Upper lobe of left lung (tissue), 6 donors: ENCODE results near the gene PRDM8. TPM values are rescaled to one million over a fixed set of nuclear protein-coding genes. Genes with fewer than 3 reads are reported as not detected.

Experiments
- ATAC-seq, 2 donors: fragments of 200-7000 bp; cut with Tn5 transposase; one replicate each; pipeline ENCODE4 v1.9.1; 2022; ENCODE audit warnings: mild to moderate bottlenecking in 2 of 2, moderate library complexity in 2 of 2; ENCODE audit not compliant: low FRiP score in 2 of 2
- DNase-seq, 2 donors: peaks; one replicate each; pipeline ENCODE4 v3.0.0-alpha.2; 2019 to 2020
- H3K27ac ChIP-seq, 4 donors: fragments of 200-600 bp; sonication (generic); one replicate each; pipeline ENCODE4 v1.5.1; 2016 to 2019
- H3K27me3 ChIP-seq, 4 donors: fragments of 200-600 bp; sonication (generic); one replicate each; pipeline ENCODE4 v1.5.1; 2017 to 2019
- H3K36me3 ChIP-seq, 4 donors: fragments of 200-600 bp; sonication (generic); one replicate each; pipeline ENCODE4 v1.5.1; 2016 to 2019
- H3K4me1 ChIP-seq, 4 donors: fragments of 200-600 bp; sonication (generic); one replicate each; pipeline ENCODE4 v1.5.1; 2018 to 2019
- H3K4me3 ChIP-seq, 4 donors: fragments of 200-600 bp; sonication (generic); one replicate each; pipeline ENCODE4 v1.5.1; 2017 to 2019; ENCODE audit warnings: mild to moderate bottlenecking in 2 of 4, moderate library complexity in 1 of 4
- H3K9me3 ChIP-seq, 4 donors: fragments of 200-600 bp; sonication (generic); one replicate each; pipeline ENCODE4 v1.5.1; 2018 to 2019
- CTCF ChIP-seq, 6 experiments: fragments of 450-650 bp in 4 of 6; fragments of 200-600 bp in 2 of 6; sonication (generic) in 2 of 6; IDR thresholded peaks; one replicate each; pipeline ENCODE4 v1.5.1; 2016 to 2019; ENCODE audit warnings: antibody characterized with exemption in 6 of 6
- EP300 ChIP-seq, 4 donors: sonication (generic); formaldehyde crosslinking; IDR thresholded peaks; one replicate each; pipeline ENCODE4 v1.5.1; 2017; ENCODE audit warnings: antibody characterized with exemption in 4 of 4, control low read depth in 2 of 4
- POLR2A ChIP-seq, 4 donors: fragments of 450-650 bp; IDR thresholded peaks; one replicate each; pipeline ENCODE4 v1.5.1; 2016 to 2017; ENCODE audit warnings: antibody characterized with exemption in 4 of 4, mild to moderate bottlenecking in 2 of 4
- POLR2AphosphoS5 ChIP-seq, 2 donors: sonication (generic); formaldehyde crosslinking; IDR thresholded peaks; one replicate each; pipeline ENCODE4 v1.5.1; 2017; ENCODE audit warnings: antibody characterized with exemption in 2 of 2
- WGBS, 2 donors: methylation state at CpG; one replicate each; pipeline ENCODE4 v1.1.5; 2017 to 2018; 5-methylcytosine and 5-hydroxymethylcytosine counted together
- total RNA-seq, 6 donors: library from RNA; depleted of rRNA in 4 of 6; stranded (reverse); fragments of >200 nt in 4 of 6; gene quantifications; one replicate each; pipeline versions ENCODE4 v1.1.0 to v1.2.1, GENCODE V29; 2016 to 2021
- donor health status: DM: no; HTN: no; CAD: no; lungs with moderate emphysema.
- donor health status: DM: no; HTN: yes; CAD: no; lungs with severe emphysema.

The PRDM8 gene
- total RNA-seq, 6 donors from 2014 or later = 0.11 to 3.3 (median 1.9) TPM

DNA sequence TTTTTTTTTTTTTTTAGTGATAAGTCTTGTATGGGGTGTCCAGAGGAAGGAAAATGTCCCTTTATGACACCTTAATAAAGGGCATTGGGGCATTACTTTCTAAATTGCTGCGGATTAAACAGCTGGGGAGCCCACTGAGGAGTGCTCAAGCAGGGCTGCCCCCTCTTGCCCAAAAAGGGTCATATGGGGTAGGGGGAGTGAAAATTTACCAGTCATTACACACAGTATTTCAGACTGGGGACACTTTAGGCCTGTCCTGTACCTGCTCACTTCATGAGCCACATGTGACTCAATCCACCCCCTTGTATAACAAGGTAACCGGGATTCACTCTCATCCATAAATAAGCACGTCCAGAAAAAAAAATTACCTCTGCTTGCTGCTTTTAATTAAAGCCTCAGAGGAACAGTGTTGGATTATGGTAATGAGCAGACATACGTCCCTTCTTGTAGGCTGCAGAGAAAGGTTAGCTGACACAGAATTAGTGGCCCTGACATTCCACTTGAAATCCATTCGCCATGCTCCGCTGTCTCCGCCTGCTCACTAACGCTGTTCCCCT, 1.8 kb downstream of the PRDM8 start:
- DNase-seq (no peak), ATAC-seq (no peak)
- no peak overlapping the region for H3K27ac ChIP-seq
- no peaks in the 10 kb centered on the region for H3K9me3 ChIP-seq
- H3K4me3 ChIP-seq = no peak overlapping the region
- H3K4me1 ChIP-seq = peaks cover 29 to 50% (median 40%) of the 10 kb centered on the region in 4 donors
- TF ChIP-seq POLR2A (IDR thresholded peaks at IDR 0.05) (no peak), EP300 (IDR thresholded peaks at IDR 0.05) (no peak), POLR2AphosphoS5 (IDR thresholded peaks at IDR 0.05) (no peak), CTCF (IDR thresholded peaks at IDR 0.05) (no peak)
- WGBS, 2 donors = 60 to 64% methylated on average over 8 of the region's 8 CpGs
- H3K36me3 ChIP-seq = no peaks in the 10 kb centered on the region
- peaks cover 0 to 44% (median 10%) of the 10 kb centered on the region in 4 donors for H3K27me3 ChIP-seq

DNA sequence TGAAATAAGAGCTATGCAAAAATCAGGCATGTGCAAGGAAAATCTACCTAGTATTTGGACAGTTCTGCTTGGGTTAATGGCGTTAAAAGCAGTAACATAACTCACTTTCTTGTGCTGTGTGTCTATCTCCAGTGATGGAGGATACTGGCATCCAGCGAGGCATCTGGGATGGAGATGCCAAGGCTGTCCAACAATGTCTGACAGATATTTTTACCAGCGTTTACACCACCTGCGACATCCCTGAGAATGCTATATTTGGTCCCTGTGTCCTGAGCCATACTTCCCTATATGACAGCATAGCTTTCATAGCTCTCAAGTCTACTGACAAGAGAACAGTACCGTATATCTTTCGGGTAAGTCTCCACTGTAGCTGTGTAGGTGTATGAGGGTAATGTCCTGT, 2.6 kb downstream of the PRDM8 start:
- DNase-seq (no peak), ATAC-seq (no peak)
- no peaks in the 10 kb centered on the region for H3K36me3 ChIP-seq
- no peaks in the 10 kb centered on the region for H3K9me3 ChIP-seq
- no peak overlapping the region for H3K4me3 ChIP-seq
- TF ChIP-seq EP300 (IDR thresholded peaks at IDR 0.05) = no peak
- TF ChIP-seq CTCF (IDR thresholded peaks at IDR 0.05) = no peak
- TF ChIP-seq POLR2A (IDR thresholded peaks at IDR 0.05) = no peak
- no peak for TF ChIP-seq POLR2AphosphoS5 (IDR thresholded peaks at IDR 0.05)
- H3K4me1 ChIP-seq = peaks cover 29 to 50% (median 40%) of the 10 kb centered on the region in 4 donors
- peaks cover 0 to 44% (median 10%) of the 10 kb centered on the region in 4 donors for H3K27me3 ChIP-seq
- 65 to 71% methylated on average over 6 of the region's 6 CpGs for WGBS, 2 donors
- H3K27ac ChIP-seq = no peak overlapping the region

DNA sequence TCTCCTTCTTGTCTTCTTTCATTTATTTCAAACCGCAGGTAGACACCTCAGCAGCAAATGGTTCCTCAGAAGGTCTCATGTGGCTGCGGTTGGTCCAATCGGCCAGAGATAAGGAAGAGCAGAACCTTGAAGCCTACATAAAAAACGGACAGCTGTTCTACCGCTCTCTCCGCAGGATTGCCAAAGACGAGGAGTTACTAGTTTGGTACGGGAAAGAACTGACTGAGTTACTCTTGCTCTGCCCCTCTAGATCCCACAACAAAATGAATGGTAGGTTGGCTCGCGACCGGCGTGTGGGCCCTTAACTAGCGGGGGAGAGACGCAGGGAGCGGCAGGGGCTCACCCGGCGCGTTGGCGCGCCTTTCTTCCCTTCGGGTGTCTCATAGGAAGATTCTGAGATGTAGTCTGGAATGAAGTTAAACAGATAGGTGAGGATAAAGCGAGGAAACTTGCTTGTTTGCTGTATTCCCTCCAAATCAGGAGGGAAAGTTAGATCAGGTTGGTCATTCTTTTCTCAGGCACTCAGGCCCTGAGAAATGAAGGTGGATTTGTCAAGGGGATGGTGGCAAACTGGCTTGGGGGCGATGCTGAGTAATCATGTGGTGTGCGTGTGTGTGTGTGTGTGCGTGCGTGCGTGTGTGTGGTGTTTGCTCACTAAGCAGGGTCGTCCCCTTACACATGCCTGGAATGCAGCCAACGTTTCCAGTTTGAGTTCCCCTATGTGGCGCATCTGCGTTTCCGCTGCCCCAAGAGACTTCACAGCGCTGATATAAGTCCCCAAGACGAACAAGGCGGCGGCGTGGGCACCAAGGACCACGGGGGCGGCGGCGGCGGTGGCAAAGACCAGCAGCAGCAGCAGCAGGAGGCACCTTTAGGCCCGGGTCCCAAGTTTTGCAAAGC, 4.2 kb downstream of the PRDM8 start:
- H3K4me3 ChIP-seq = peak overlapping the region; percentile 11 to 81 (median 66)
- H3K36me3 ChIP-seq = no peaks in the 10 kb centered on the region
- 25 to 54% methylated on average over 28 to 43 of the region's 43 CpGs for WGBS, 2 donors
- no peaks in the 10 kb centered on the region for H3K9me3 ChIP-seq
- DNase-seq = peak; percentile 47 to 66
- peak overlapping the region in 2 of 4 donors; percentile 61 to 77 for H3K27ac ChIP-seq
- peak; percentile 8 to 32 for ATAC-seq
- peaks cover 24 to 43% (median 35%) of the 10 kb centered on the region in 4 donors for H3K4me1 ChIP-seq
- peaks cover 0 to 38% (median 10%) of the 10 kb centered on the region in 4 donors for H3K27me3 ChIP-seq
- no peak for TF ChIP-seq POLR2AphosphoS5 (IDR thresholded peaks at IDR 0.05)
- TF ChIP-seq POLR2A (IDR thresholded peaks at IDR 0.05) = no peak
- TF ChIP-seq CTCF (IDR thresholded peaks at IDR 0.05) = no peak
- no peak for TF ChIP-seq EP300 (IDR thresholded peaks at IDR 0.05)

GRCh38 chr4:80202190-80202711, 4.9 kb downstream of the PRDM8 start:
- WGBS, 2 donors = 2 to 3% methylated on average over 13 to 42 of the region's 58 CpGs
- TF ChIP-seq EP300 (IDR thresholded peaks at IDR 0.05) (no peak), CTCF (IDR thresholded peaks at IDR 0.05) (peak; percentile 87 to 91 (median 88)), POLR2AphosphoS5 (IDR thresholded peaks at IDR 0.05) (peak in 1 of 2 donors; percentile 24)
- Histone ChIP-seq H3K27me3 (peaks cover 0 to 32% (median 13%) of the 10 kb centered on the region in 4 donors), H3K36me3 (no peaks in the 10 kb centered on the region), H3K4me3 (peak overlapping the region; percentile 50 to 81 (median 66)), H3K4me1 (peaks cover 17 to 40% (median 28%) of the 10 kb centered on the region in 4 donors), H3K27ac (peak overlapping the region; percentile 61 to 77 (median 72)), H3K9me3 (no peaks in the 10 kb centered on the region)
- ATAC-seq = peak; percentile 82 to 93
- peak; percentile 85 to 98 for DNase-seq
